Lower lobe of right lung (tissue), 2 donors: ENCODE measurements around the gene TRIM2. TPM values are rescaled to one million over a fixed set of nuclear protein-coding genes. Genes with fewer than 3 reads are reported as not detected.
A peak's percentile ranks its signal among the peaks of the same experiment; 100 is the strongest.

Experiments used
- ATAC-seq, 2 donors: fragments of 200-7000 bp; cut with Tn5 transposase; one replicate each; pipeline ENCODE4 v1.9.1; 2020 to 2022; ENCODE audit warnings: mild to moderate bottlenecking in 2 of 2, moderate library complexity in 2 of 2
- DNase-seq: peaks from one replicate; pipeline ENCODE4 v3.0.0-alpha.2; 2020
- H3K27ac ChIP-seq: fragments of 200-600 bp; one replicate; pipeline ENCODE4 v1.8.0; 2022
- H3K27me3 ChIP-seq: fragments of 200-600 bp; one replicate; pipeline ENCODE4 v1.8.0; 2022; ENCODE audit warnings: low read depth
- H3K36me3 ChIP-seq: fragments of 200-600 bp; one replicate; pipeline ENCODE4 v1.8.0; 2022; ENCODE audit warnings: mild to moderate bottlenecking
- H3K4me1 ChIP-seq: fragments of 200-600 bp; one replicate; pipeline ENCODE4 v1.8.0; 2022
- H3K4me3 ChIP-seq: fragments of 200-600 bp; one replicate; pipeline ENCODE4 v1.8.0; 2022; ENCODE audit warnings: mild to moderate bottlenecking
- H3K9me3 ChIP-seq: fragments of 200-600 bp; one replicate; pipeline ENCODE4 v1.8.0; 2022
- intact Hi-C: fragments of 100-400 bp; cut with DNase I; formaldehyde crosslinking; loops from one replicate; pipeline ENCODE4 v1.11.0; 2022
- total RNA-seq: library from RNA; stranded (reverse); fragmentation: NEBNext Ultra II Directional; extraction: Animal tissue kit (Norgen Biotek cat#: 25700); gene quantifications from one replicate; pipeline ENCODE4 v1.2.1, GENCODE V29; 2021
- TF ChIP-seq, protein P1 (sequence below): fragments of 200-600 bp; IDR thresholded peaks from one replicate; pipeline ENCODE4 v1.8.0; 2022; ENCODE audit warnings: antibody characterized with exemption, mild to moderate bottlenecking
- donor health status: DM: no; HTN: yes; CAD: no; lungs with severe emphysema.

TRIM2 gene
- total RNA-seq, 1 donor from 2014 or later: 32.6 TPM

DNA sequence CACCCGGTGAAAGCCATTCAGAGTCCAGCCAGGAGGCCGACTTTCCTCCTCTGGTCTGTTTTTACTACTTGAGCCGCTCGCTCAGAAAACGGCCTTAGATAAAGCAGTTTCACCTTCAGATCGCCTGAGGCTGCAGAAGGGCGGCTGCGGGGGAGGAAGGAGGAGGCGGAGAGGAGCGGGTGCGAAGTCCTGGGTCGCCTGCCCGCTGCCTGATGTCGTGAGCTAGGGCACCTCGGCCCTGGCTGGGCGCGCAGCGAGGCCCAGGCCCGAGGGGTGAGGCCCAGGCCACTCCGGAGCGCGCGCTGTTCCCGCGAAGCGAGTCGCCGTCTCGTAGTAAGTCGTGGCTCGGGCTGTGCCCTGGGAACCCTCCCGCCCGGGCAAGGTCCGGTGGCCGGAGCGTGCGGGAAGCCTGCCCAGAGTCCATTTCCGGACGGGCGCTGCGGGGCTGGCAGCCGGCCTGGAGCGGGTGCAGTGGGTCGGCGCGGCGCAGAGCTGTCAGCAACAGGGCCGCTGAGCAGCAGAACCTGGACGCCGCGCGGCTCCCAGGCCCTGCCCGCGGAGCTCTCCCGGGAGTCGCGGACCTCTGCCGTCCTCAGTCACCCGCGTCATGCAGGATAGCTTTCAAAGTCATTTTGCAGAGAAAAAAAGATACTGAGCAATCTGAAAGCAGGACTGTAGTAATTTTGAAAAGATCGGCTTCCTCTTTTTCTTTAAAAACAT, 18.6 kb downstream of the TRIM2 start:
- H3K9me3 ChIP-seq: no peaks in the 10 kb centered on the region
- peaks cover 13% of the 10 kb centered on the region for H3K4me1 ChIP-seq
- ATAC-seq (peak; percentile 85 to 86), DNase-seq (peak; percentile 68)
- no peaks in the 10 kb centered on the region for H3K36me3 ChIP-seq
- peak overlapping the region; percentile 85 for H3K27ac ChIP-seq
- peak overlapping the region; percentile 71 for H3K4me3 ChIP-seq
- H3K27me3 ChIP-seq: no peaks in the 10 kb centered on the region
- intact Hi-C loops: no loop called here
- TF ChIP-seq, protein P1, sequence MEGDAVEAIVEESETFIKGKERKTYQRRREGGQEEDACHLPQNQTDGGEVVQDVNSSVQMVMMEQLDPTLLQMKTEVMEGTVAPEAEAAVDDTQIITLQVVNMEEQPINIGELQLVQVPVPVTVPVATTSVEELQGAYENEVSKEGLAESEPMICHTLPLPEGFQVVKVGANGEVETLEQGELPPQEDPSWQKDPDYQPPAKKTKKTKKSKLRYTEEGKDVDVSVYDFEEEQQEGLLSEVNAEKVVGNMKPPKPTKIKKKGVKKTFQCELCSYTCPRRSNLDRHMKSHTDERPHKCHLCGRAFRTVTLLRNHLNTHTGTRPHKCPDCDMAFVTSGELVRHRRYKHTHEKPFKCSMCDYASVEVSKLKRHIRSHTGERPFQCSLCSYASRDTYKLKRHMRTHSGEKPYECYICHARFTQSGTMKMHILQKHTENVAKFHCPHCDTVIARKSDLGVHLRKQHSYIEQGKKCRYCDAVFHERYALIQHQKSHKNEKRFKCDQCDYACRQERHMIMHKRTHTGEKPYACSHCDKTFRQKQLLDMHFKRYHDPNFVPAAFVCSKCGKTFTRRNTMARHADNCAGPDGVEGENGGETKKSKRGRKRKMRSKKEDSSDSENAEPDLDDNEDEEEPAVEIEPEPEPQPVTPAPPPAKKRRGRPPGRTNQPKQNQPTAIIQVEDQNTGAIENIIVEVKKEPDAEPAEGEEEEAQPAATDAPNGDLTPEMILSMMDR: no peak

DNA sequence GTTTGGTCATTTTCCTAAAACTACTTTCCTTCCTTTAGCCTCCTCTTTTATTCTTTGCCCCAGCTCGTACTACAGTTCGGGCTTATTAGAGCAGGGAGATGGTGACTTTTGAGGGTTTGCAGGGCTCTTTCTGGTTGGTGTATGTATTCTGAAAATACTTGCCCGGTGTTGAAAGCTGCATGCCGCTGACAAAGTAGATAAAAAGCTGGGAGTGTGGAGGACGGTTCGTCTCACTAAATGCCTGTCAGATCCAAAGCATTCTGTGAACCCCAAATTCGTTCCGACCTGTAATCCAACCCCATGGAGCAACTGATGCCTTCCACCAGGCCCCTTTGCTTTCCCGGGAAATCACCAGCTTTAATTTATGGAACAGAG, 19.2 kb downstream of the TRIM2 start:
- no peaks in the 10 kb centered on the region for H3K36me3 ChIP-seq
- intact Hi-C loops: no loop called here
- H3K4me3 ChIP-seq: peak overlapping the region; percentile 71
- ATAC-seq: peak; percentile 4 to 20
- H3K27me3 ChIP-seq: no peaks in the 10 kb centered on the region
- no peak for DNase-seq
- peaks cover 13% of the 10 kb centered on the region for H3K4me1 ChIP-seq
- TF ChIP-seq, protein P1: no peak
- no peaks in the 10 kb centered on the region for H3K9me3 ChIP-seq
- H3K27ac ChIP-seq: peak overlapping the region; percentile 85

DNA sequence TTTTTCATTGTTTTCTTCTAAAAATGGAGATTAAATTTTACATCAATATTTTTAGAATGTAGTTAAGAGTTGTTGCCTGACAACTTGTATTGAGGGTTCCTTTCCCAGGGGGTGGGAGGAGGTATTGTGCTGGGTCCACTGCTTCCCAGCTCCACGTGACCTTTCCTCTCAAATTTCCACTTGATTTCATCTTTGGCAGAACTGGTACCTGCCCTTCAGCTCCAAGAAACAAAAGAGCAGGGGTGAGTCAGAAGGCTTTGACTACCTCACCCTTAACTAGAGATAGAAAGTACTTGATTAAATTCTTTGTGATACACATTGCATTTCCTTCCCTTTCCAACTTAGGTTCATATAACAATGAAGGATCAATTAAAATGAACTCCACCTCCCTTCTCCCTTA, 19.7 kb downstream of the TRIM2 start:
- no peaks in the 10 kb centered on the region for H3K9me3 ChIP-seq
- H3K4me1 ChIP-seq: peaks cover 13% of the 10 kb centered on the region
- H3K27me3 ChIP-seq: no peaks in the 10 kb centered on the region
- no peaks in the 10 kb centered on the region for H3K36me3 ChIP-seq
- no peak for DNase-seq
- TF ChIP-seq, protein P1: no peak
- H3K27ac ChIP-seq: peak overlapping the region; percentile 85
- H3K4me3 ChIP-seq: peak overlapping the region; percentile 71
- intact Hi-C loops: no loop called here
- ATAC-seq: peak; percentile 77

DNA sequence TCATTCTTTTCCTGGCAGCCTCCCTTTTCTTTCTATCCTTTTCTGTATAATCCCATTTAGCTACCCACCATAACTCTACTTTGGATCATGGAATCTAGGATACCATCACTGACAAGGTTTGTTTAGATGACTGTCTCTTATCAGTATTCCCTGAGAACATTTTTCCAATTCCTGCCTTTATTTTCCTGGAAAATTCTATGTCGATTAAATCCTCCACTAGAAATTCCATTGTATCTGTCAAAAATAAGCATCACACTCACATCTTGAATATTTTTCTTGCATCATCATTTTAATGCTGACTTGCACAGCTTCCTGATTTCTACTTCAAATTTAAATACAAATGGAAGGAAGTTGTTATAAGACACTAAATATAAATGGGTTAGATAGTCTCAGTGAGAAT, 20.2 kb downstream of the TRIM2 start:
- TF ChIP-seq, protein P1: no peak
- H3K4me3 ChIP-seq: no peak overlapping the region
- DNase-seq: no peak
- H3K27ac ChIP-seq: no peak overlapping the region
- H3K4me1 ChIP-seq: peaks cover 13% of the 10 kb centered on the region
- no peaks in the 10 kb centered on the region for H3K27me3 ChIP-seq
- H3K36me3 ChIP-seq: no peaks in the 10 kb centered on the region
- ATAC-seq: no peak
- intact Hi-C loops: no loop called here
- no peaks in the 10 kb centered on the region for H3K9me3 ChIP-seq

DNA sequence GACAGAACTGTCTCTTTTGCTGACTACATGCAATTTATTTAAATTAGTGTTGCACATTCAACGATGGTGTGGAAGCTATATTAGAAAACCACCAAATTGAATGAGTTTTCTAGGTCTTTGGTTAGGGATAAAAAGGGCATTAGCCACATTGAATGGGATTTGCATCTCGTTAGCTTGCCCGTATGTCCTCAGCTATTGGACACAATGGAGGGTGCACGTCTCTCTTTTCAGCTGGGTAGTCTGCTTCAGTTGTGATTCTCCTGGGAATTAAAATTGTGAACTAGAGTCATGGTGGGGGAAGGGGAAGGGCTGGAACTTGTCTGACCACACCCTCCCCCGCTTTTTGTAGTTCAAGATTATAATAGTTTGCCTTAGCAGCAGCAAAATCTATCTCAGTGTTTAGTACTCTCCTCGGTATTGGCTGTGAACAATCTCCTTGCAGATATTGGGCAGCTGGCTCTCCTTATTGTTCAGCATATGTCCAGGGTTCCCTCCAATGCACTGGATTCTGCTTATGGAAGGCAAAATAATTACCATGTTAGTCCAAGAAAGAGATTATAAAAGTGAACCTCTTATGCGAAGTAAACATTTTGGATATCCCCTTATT, 23.3 kb downstream of the TRIM2 start:
- H3K9me3 ChIP-seq: no peaks in the 10 kb centered on the region
- H3K4me1 ChIP-seq: peaks cover 14% of the 10 kb centered on the region
- H3K27ac ChIP-seq: no peak overlapping the region
- TF ChIP-seq, protein P1: no peak
- DNase-seq (no peak), ATAC-seq (no peak)
- no peaks in the 10 kb centered on the region for H3K36me3 ChIP-seq
- no peak overlapping the region for H3K4me3 ChIP-seq
- intact Hi-C loops: no loop called here
- H3K27me3 ChIP-seq: no peaks in the 10 kb centered on the region
